AG04450 (cell line): ENCODE results near the gene GEMIN8. TPM values are rescaled to one million over a fixed set of nuclear protein-coding genes. Genes with fewer than 3 reads are reported as not detected.

ENCODE experiments used
- CTCF ChIA-PET: fragments of 300-600, 350-600 bp; formaldehyde crosslinking; extraction: SDS; loops from one replicate; lab custom pipeline; 2022; ENCODE audit warnings: antibody characterized with exemption, inconsistent platforms; lab: Charles Lee
- POLR2A ChIA-PET: fragments of 350-600 bp; formaldehyde crosslinking; extraction: SDS; loops from one replicate; lab custom pipeline; 2021; ENCODE audit warnings: antibody characterized with exemption, inconsistent platforms; lab: Yijun Ruan, JAX
- DNase-seq: peaks from one replicate; pipeline ENCODE4 v3.0.0-alpha.2; 2011; ENCODE audit warnings: low read depth, low spot score
- H3K27ac ChIP-seq: one replicate; pipeline ENCODE4 v1.5.1; 2012; ENCODE audit warnings: low read depth, low read length, control low read depth
- H3K27me3 ChIP-seq: one replicate; pipeline ENCODE4 v1.6.0; 2012; ENCODE audit warnings: low read length; ENCODE audit not compliant: control insufficient read depth, insufficient read depth
- H3K4me3 ChIP-seq: 2 replicates; pipeline ENCODE4 v1.5.1; 2011; ENCODE audit warnings: mild to moderate bottlenecking, low read depth, low read length, control low read depth
- H3K9me3 ChIP-seq: 2 replicates; pipeline ENCODE4 v1.5.1; 2012; ENCODE audit warnings: low read length; ENCODE audit not compliant: control insufficient read depth, insufficient read depth
- polyA plus RNA-seq: library from polyadenylated mRNA; depleted of rRNA; stranded (reverse); fragments of >200 nt; gene quantifications from 2 replicates; pipeline ENCODE4 v1.2.3, GENCODE V29; 2011
- TF ChIP-seq, protein P1 (sequence below): IDR thresholded peaks from 2 replicates; pipeline ENCODE4 v1.5.1; 2011; ENCODE audit warnings: low read depth, low read length, control low read depth, inconsistent platforms

The GEMIN8 gene
- polyA plus RNA-seq, 1 experiment = 22.1 TPM

- H3K9me3 ChIP-seq = no peaks in the 10 kb centered on the region
- DNase-seq = no peak
- ChIA-PET POLR2A (no interaction called here), CTCF (no interaction called here)
- H3K27ac ChIP-seq = no peak overlapping the region
- TF ChIP-seq, protein P1, sequence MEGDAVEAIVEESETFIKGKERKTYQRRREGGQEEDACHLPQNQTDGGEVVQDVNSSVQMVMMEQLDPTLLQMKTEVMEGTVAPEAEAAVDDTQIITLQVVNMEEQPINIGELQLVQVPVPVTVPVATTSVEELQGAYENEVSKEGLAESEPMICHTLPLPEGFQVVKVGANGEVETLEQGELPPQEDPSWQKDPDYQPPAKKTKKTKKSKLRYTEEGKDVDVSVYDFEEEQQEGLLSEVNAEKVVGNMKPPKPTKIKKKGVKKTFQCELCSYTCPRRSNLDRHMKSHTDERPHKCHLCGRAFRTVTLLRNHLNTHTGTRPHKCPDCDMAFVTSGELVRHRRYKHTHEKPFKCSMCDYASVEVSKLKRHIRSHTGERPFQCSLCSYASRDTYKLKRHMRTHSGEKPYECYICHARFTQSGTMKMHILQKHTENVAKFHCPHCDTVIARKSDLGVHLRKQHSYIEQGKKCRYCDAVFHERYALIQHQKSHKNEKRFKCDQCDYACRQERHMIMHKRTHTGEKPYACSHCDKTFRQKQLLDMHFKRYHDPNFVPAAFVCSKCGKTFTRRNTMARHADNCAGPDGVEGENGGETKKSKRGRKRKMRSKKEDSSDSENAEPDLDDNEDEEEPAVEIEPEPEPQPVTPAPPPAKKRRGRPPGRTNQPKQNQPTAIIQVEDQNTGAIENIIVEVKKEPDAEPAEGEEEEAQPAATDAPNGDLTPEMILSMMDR = no peak
- no peaks in the 10 kb centered on the region for H3K27me3 ChIP-seq
- no peak overlapping the region for H3K4me3 ChIP-seq
Observed at GRCh38 chrX:14043209-14043608, 13.5 kb upstream of the GEMIN8 start.

DNA sequence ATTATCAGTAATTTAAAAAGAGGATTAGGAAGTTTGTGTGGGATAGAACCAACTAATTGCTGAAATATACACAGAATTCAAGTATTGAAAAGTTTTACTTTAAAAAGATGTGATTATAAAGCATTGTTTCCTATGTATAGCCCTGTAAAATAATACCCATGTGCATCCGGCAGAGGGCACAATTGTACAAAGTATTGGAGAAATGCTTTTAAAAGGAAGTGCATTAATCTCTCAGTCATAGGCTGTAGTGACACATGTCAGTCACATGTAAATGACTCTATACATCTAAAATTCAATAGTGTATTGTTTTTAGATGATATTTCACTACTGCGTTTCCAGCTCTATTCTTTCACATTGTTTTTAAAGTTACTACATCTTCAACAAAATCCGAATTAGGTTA lies 9.7 kb upstream of the GEMIN8 start:
- Histone ChIP-seq H3K4me3 (no peak overlapping the region), H3K27me3 (no peaks in the 10 kb centered on the region), H3K27ac (no peak overlapping the region), H3K9me3 (no peaks in the 10 kb centered on the region)
- ChIA-PET CTCF (interaction anchor here (0.6 to 1.7 kb wide), 9 partner anchors 10 to 1328 kb away, joined by 3 to 8 read pairs (median 3); partner anchors contain the start of gene ASB9), POLR2A (no interaction called here)
- DNase-seq = no peak
- TF ChIP-seq, protein P1 = peak; percentile 56

GRCh38 chrX:14038375-14039085 lies 8.8 kb upstream of the GEMIN8 start:
- TF ChIP-seq, protein P1 = no peak
- Histone ChIP-seq H3K9me3 (no peaks in the 10 kb centered on the region), H3K27ac (no peak overlapping the region), H3K27me3 (no peaks in the 10 kb centered on the region), H3K4me3 (no peak overlapping the region)
- no peak for DNase-seq
- POLR2A ChIA-PET = no interaction called here
- CTCF ChIA-PET = interaction anchor here (0.6 to 1.7 kb wide), 7 partner anchors 11 to 1232 kb away, joined by 3 to 8 read pairs (median 3); partner anchors contain the start of gene ASB9

DNA sequence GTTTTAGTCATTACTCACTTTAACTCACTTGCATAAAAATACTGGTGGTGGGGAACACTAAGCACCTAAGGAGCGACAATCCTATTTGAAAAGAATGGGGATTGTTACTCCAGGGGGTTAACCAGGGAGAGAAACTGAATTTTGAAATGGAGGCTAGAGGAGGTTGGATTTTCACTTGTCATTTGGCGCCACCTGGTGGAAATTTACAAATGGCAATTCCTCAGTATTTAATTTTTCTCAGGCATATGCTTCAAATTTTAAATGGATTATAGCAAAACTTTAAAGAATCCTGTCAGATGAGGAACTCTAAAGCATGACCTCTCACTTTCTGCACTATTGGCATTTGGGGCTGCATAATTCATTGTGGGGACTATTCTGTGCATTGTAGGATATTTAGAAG lies 2.7 kb upstream of the GEMIN8 start:
- H3K4me3 ChIP-seq = no peak overlapping the region
- H3K27me3 ChIP-seq = no peaks in the 10 kb centered on the region
- POLR2A ChIA-PET = no interaction called here
- TF ChIP-seq, protein P1 = peak; percentile 57
- DNase-seq = peak; percentile 6
- CTCF ChIA-PET = interaction anchor here (0.7 to 2.4 kb wide), 7 partner anchors 262 to 1218 kb away, joined by 3 to 16 read pairs (median 5); no protein-coding TSS in a partner anchor
- H3K27ac ChIP-seq = no peak overlapping the region
- no peaks in the 10 kb centered on the region for H3K9me3 ChIP-seq

DNA sequence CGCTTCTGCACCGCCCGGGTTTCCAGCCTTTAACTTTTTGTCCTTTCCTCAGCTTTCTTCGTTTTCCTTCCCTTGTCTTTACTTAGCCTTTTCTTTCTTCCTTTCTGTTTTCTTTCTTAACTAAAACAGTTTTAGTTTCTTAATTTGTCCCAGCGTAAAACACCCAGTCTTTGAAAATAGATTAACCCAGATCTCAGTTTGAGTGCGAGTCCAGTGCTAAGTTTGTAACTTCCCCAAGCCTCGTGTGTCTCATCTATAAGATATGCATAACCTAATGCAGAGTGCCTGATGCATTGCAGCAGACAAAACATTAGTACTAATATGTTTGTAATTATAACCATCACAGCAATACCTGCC lies 460 bp upstream of the GEMIN8 start:
- CTCF ChIA-PET = interaction anchor here (1.8 kb wide), 1 partner anchor 523 kb away, joined by 11 read pairs; no protein-coding TSS in a partner anchor
- Histone ChIP-seq H3K4me3 (peak overlapping the region; percentile 64), H3K9me3 (no peaks in the 10 kb centered on the region), H3K27me3 (no peaks in the 10 kb centered on the region), H3K27ac (peak overlapping the region; percentile 52)
- TF ChIP-seq, protein P1 = no peak
- POLR2A ChIA-PET = interaction anchor here (0.7 to 1.0 kb wide), 3 partner anchors 253 to 910 kb away, joined by 3 to 5 read pairs (median 3); partner anchors contain the start of genes OFD1 and TRAPPC2
- peak; percentile 10 for DNase-seq
